WTC11 (cell line): ENCODE measurements around the gene NTSR1.

Source experiments
- CBFB ChIP-seq: sonication (generic); formaldehyde crosslinking; IDR thresholded peaks from 2 replicates; pipeline ENCODE4 v1.8.1; 2022; ENCODE audit warnings: mild to moderate bottlenecking, low read depth, missing genetic modification reagents
- CDX4 ChIP-seq: fragments of 250-450 bp; sonication (Bioruptor Pico); IDR thresholded peaks from 2 replicates; pipeline ENCODE4 v1.9.0; 2021; ENCODE audit warnings: moderate library complexity, mild to moderate bottlenecking, inconsistent platforms, borderline replicate concordance
- CREM ChIP-seq: sonication (generic); formaldehyde crosslinking; IDR thresholded peaks from 2 replicates; pipeline ENCODE4 v1.8.1; 2022; ENCODE audit warnings: mild to moderate bottlenecking, missing genetic modification reagents, moderate library complexity
- CTCF ChIP-seq: fragments of 200-600 bp; IDR thresholded peaks from 2 replicates; pipeline ENCODE4 v1.8.0; 2022; ENCODE audit warnings: antibody characterized with exemption
- E2F1 ChIP-seq: sonication (generic); formaldehyde crosslinking; IDR thresholded peaks from 2 replicates; pipeline ENCODE4 v1.8.0; 2022; ENCODE audit warnings: mild to moderate bottlenecking, missing genetic modification reagents
- E2F5 ChIP-seq: sonication (generic); formaldehyde crosslinking; IDR thresholded peaks from 2 replicates; pipeline ENCODE4 v1.8.1; 2022; ENCODE audit warnings: mild to moderate bottlenecking, moderate library complexity, missing genetic modification reagents
- ESRRA ChIP-seq: sonication (generic); formaldehyde crosslinking; IDR thresholded peaks from 2 replicates; pipeline ENCODE4 v1.8.1; 2022; ENCODE audit warnings: mild to moderate bottlenecking, missing genetic modification reagents, borderline replicate concordance
- ETV6 ChIP-seq: sonication (generic); formaldehyde crosslinking; IDR thresholded peaks from 2 replicates; pipeline ENCODE4 v1.8.1; 2022; ENCODE audit warnings: mild to moderate bottlenecking, missing genetic modification reagents
- MAX ChIP-seq: sonication (generic); formaldehyde crosslinking; IDR thresholded peaks from 2 replicates; pipeline ENCODE4 v1.8.0; 2022; ENCODE audit warnings: mild to moderate bottlenecking, missing genetic modification reagents
- NR1H2 ChIP-seq: sonication (generic); formaldehyde crosslinking; IDR thresholded peaks from 2 replicates; pipeline ENCODE4 v1.9.0; 2021; ENCODE audit warnings: mild to moderate bottlenecking, moderate library complexity, missing genetic modification reagents
- RELA ChIP-seq: sonication (generic); formaldehyde crosslinking; IDR thresholded peaks from 2 replicates; pipeline ENCODE4 v1.8.1; 2022; ENCODE audit warnings: missing genetic modification reagents, mild to moderate bottlenecking, borderline replicate concordance
- TCF7 ChIP-seq: sonication (generic); formaldehyde crosslinking; IDR thresholded peaks from 2 replicates; pipeline ENCODE4 v1.8.0; 2022; ENCODE audit warnings: mild to moderate bottlenecking, low read depth, missing genetic modification reagents, moderate library complexity
- USF2 ChIP-seq: sonication (generic); formaldehyde crosslinking; IDR thresholded peaks from 2 replicates; pipeline ENCODE4 v1.8.1; 2023; ENCODE audit warnings: mild to moderate bottlenecking, missing genetic modification reagents, moderate library complexity
- ZNF263 ChIP-seq: sonication (generic); formaldehyde crosslinking; IDR thresholded peaks from 2 replicates; pipeline ENCODE4 v1.8.1; 2022; ENCODE audit warnings: low read depth, mild to moderate bottlenecking, moderate library complexity, missing genetic modification reagents

GRCh38 chr20:62725596-62726268 lies 17.1 kb downstream of the NTSR1 start:
- TF ChIP-seq CTCF (no peak), NR1H2 (CRISPR knock-in tag) (no peak), CREM (CRISPR knock-in tag) (no peak), RELA (CRISPR knock-in tag) (no peak), E2F1 (no peak), CBFB (CRISPR knock-in tag) (no peak), MAX (CRISPR knock-in tag) (no peak), CDX4 (CRISPR knock-in tag) (no peak), TCF7 (CRISPR knock-in tag) (no peak), ZNF263 (no peak), USF2 (CRISPR knock-in tag) (no peak), ETV6 (CRISPR knock-in tag) (no peak), ESRRA (CRISPR knock-in tag) (no peak), E2F5 (no peak)
